Skeletal muscle tissue (tissue), 4 donors: ENCODE results near the gene FAM120AOS. TPM values are rescaled to one million over a fixed set of nuclear protein-coding genes. Genes with fewer than 3 reads are reported as not detected.
A peak's percentile ranks its signal among the peaks of the same experiment; 100 is the strongest.

Source experiments
- H3K27ac ChIP-seq: one replicate; pipeline ENCODE4 v1.7.0; 2013; ENCODE audit warnings: mild to moderate bottlenecking, low read depth, low read length, inconsistent platforms
- H3K27me3 ChIP-seq, 3 donors: one replicate each; pipeline ENCODE4 v1.7.0; 2013; ENCODE audit warnings: low read length in 3 of 3; ENCODE audit not compliant: control insufficient read depth in 3 of 3, insufficient read depth in 3 of 3
- H3K36me3 ChIP-seq, 3 donors: one replicate each; pipeline ENCODE4 v1.7.0; 2013; ENCODE audit warnings: low read length in 3 of 3; ENCODE audit not compliant: control insufficient read depth in 3 of 3, insufficient read depth in 3 of 3
- H3K4me1 ChIP-seq, 3 donors: one replicate each; pipeline ENCODE4 v1.7.0; 2013; ENCODE audit warnings: low read length in 3 of 3, mild to moderate bottlenecking in 3 of 3; ENCODE audit not compliant: control insufficient read depth in 3 of 3, insufficient read depth in 3 of 3
- H3K4me3 ChIP-seq, 3 donors: one replicate each; pipeline ENCODE4 v1.7.0; 2013; ENCODE audit warnings: low read length in 3 of 3
- H3K9ac ChIP-seq, 3 donors: one replicate each; pipeline ENCODE4 v1.7.0; 2013; ENCODE audit warnings: low read length in 3 of 3, mild to moderate bottlenecking in 3 of 3, moderate library complexity in 2 of 3, low read depth in 1 of 3
- H3K9me3 ChIP-seq, 3 donors: one replicate each; pipeline ENCODE4 v1.7.0; 2013; ENCODE audit warnings: low read length in 3 of 3; ENCODE audit not compliant: control insufficient read depth in 3 of 3
- total RNA-seq: library from RNA; depleted of rRNA; stranded (reverse); fragments of >200 nt; gene quantifications from one replicate; pipeline ENCODE4 v1.2.3, GENCODE V29; 2014
- donor health status: Osteomylitis.

The FAM120AOS gene
- total RNA-seq, 1 donor from 2014 or later = 24.5 TPM

GRCh38 chr9:93483497-93483896, 30.1 kb upstream of the FAM120AOS start:
- peaks cover 8 to 25% (median 12%) of the 10 kb centered on the region in 3 donors for H3K4me1 ChIP-seq
- H3K4me3 ChIP-seq = no peak overlapping the region
- peaks cover 0 to 9% (median 6%) of the 10 kb centered on the region in 3 donors for H3K36me3 ChIP-seq
- H3K27me3 ChIP-seq = no peaks in the 10 kb centered on the region
- no peak overlapping the region for H3K27ac ChIP-seq
- no peak overlapping the region for H3K9ac ChIP-seq
- H3K9me3 ChIP-seq = no peaks in the 10 kb centered on the region

- Histone ChIP-seq H3K36me3 (peaks cover 0 to 12% (median 6%) of the 10 kb centered on the region in 3 donors), H3K9ac (no peak overlapping the region), H3K9me3 (no peaks in the 10 kb centered on the region), H3K27me3 (no peaks in the 10 kb centered on the region), H3K27ac (no peak overlapping the region), H3K4me1 (peaks cover 11 to 32% (median 15%) of the 10 kb centered on the region in 3 donors), H3K4me3 (no peak overlapping the region)
Observed at GRCh38 chr9:93480728-93481324, 27.4 kb upstream of the FAM120AOS start.

GRCh38 chr9:93480262-93480661, 26.9 kb upstream of the FAM120AOS start:
- Histone ChIP-seq H3K27ac (no peak overlapping the region), H3K27me3 (no peaks in the 10 kb centered on the region), H3K4me1 (peaks cover 15 to 32% (median 15%) of the 10 kb centered on the region in 3 donors), H3K9me3 (no peaks in the 10 kb centered on the region), H3K4me3 (no peak overlapping the region), H3K9ac (no peak overlapping the region), H3K36me3 (peaks cover 0 to 12% (median 6%) of the 10 kb centered on the region in 3 donors)

GRCh38 chr9:93479726-93480125, 26.3 kb upstream of the FAM120AOS start:
- Histone ChIP-seq H3K9me3 (no peaks in the 10 kb centered on the region), H3K4me3 (no peak overlapping the region), H3K27ac (no peak overlapping the region), H3K4me1 (peaks cover 15 to 32% (median 15%) of the 10 kb centered on the region in 3 donors), H3K27me3 (no peaks in the 10 kb centered on the region), H3K9ac (no peak overlapping the region), H3K36me3 (peaks cover 0 to 9% (median 4%) of the 10 kb centered on the region in 3 donors)

GRCh38 chr9:93477397-93477796, 24.0 kb upstream of the FAM120AOS start:
- peaks cover 0 to 5% (median 0%) of the 10 kb centered on the region in 3 donors for H3K36me3 ChIP-seq
- peaks cover 12 to 28% (median 13%) of the 10 kb centered on the region in 3 donors for H3K4me1 ChIP-seq
- no peak overlapping the region for H3K27ac ChIP-seq
- no peak overlapping the region for H3K4me3 ChIP-seq
- H3K9ac ChIP-seq = no peak overlapping the region
- H3K9me3 ChIP-seq = no peaks in the 10 kb centered on the region
- H3K27me3 ChIP-seq = no peaks in the 10 kb centered on the region

- Histone ChIP-seq H3K9ac (no peak overlapping the region), H3K4me1 (peaks cover 12 to 28% (median 13%) of the 10 kb centered on the region in 3 donors), H3K27me3 (no peaks in the 10 kb centered on the region), H3K4me3 (no peak overlapping the region), H3K27ac (no peak overlapping the region), H3K9me3 (no peaks in the 10 kb centered on the region), H3K36me3 (peaks cover 0 to 5% (median 0%) of the 10 kb centered on the region in 3 donors)
Observed at GRCh38 chr9:93476924-93477323, 23.5 kb upstream of the FAM120AOS start.

GRCh38 chr9:93475856-93476255, 22.5 kb upstream of the FAM120AOS start:
- H3K36me3 ChIP-seq = peaks cover 0 to 8% (median 5%) of the 10 kb centered on the region in 3 donors
- H3K27ac ChIP-seq = no peak overlapping the region
- H3K4me1 ChIP-seq = peaks cover 11 to 33% (median 17%) of the 10 kb centered on the region in 3 donors
- H3K9ac ChIP-seq = peak overlapping the region in 1 of 3 donors; percentile 27
- no peak overlapping the region for H3K4me3 ChIP-seq
- H3K9me3 ChIP-seq = no peaks in the 10 kb centered on the region
- no peaks in the 10 kb centered on the region for H3K27me3 ChIP-seq

- Histone ChIP-seq H3K4me3 (no peak overlapping the region), H3K36me3 (peaks cover 0 to 8% (median 5%) of the 10 kb centered on the region in 3 donors), H3K27ac (no peak overlapping the region), H3K4me1 (peaks cover 9 to 28% (median 20%) of the 10 kb centered on the region in 3 donors), H3K27me3 (no peaks in the 10 kb centered on the region), H3K9me3 (no peaks in the 10 kb centered on the region), H3K9ac (no peak overlapping the region)
Observed at GRCh38 chr9:93475108-93475507, 21.7 kb upstream of the FAM120AOS start.

- Histone ChIP-seq H3K27ac (no peak overlapping the region), H3K4me1 (peaks cover 10 to 28% (median 26%) of the 10 kb centered on the region in 3 donors), H3K36me3 (peaks cover 0 to 8% (median 5%) of the 10 kb centered on the region in 3 donors), H3K4me3 (no peak overlapping the region), H3K9me3 (no peaks in the 10 kb centered on the region), H3K27me3 (no peaks in the 10 kb centered on the region), H3K9ac (no peak overlapping the region)
Observed at GRCh38 chr9:93473411-93473810, 20.0 kb upstream of the FAM120AOS start.

GRCh38 chr9:93471124-93471523, 17.7 kb upstream of the FAM120AOS start:
- H3K4me1 ChIP-seq = peaks cover 18 to 40% (median 34%) of the 10 kb centered on the region in 3 donors
- H3K9ac ChIP-seq = no peak overlapping the region
- peaks cover 0 to 5% (median 5%) of the 10 kb centered on the region in 3 donors for H3K36me3 ChIP-seq
- no peaks in the 10 kb centered on the region for H3K9me3 ChIP-seq
- no peaks in the 10 kb centered on the region for H3K27me3 ChIP-seq
- no peak overlapping the region for H3K4me3 ChIP-seq
- no peak overlapping the region for H3K27ac ChIP-seq
